ENCODE data around the gene RCAN2.

DNA sequence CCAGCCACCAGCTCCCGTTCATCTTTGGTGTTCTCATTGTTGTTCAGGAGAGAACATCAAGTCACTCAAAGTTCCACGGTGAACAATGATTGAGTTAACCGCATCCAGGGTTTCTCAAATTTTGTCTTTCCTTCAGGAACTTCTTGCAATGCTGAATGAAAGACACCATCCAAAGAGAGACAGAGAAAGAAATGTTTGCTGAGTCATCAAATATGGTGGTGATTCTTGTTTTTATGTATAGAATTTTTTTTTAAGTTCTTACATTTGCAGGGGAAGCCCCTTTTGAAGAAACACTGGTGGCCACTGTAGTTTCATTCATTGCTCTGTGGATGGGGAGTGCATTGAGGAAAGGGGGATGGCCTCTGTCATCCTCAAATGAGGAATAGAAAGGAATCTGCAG lies 258.1 kb downstream of the RCAN2 start:
- TF ChIP-seq, protein P1, sequence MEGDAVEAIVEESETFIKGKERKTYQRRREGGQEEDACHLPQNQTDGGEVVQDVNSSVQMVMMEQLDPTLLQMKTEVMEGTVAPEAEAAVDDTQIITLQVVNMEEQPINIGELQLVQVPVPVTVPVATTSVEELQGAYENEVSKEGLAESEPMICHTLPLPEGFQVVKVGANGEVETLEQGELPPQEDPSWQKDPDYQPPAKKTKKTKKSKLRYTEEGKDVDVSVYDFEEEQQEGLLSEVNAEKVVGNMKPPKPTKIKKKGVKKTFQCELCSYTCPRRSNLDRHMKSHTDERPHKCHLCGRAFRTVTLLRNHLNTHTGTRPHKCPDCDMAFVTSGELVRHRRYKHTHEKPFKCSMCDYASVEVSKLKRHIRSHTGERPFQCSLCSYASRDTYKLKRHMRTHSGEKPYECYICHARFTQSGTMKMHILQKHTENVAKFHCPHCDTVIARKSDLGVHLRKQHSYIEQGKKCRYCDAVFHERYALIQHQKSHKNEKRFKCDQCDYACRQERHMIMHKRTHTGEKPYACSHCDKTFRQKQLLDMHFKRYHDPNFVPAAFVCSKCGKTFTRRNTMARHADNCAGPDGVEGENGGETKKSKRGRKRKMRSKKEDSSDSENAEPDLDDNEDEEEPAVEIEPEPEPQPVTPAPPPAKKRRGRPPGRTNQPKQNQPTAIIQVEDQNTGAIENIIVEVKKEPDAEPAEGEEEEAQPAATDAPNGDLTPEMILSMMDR (conservative IDR thresholded peaks at IDR 0.05; ENCODE audit: low read depth in 2 of 2), result no peak
- no peak for TF ChIP-seq EZH2 (IDR thresholded peaks at IDR 0.05; ENCODE audit: low read depth, unreplicated experiment)
- TF ChIP-seq POLR2AphosphoS5 (IDR thresholded peaks at IDR 0.05; ENCODE audit: low read depth), result no peak
